ENCODE data around the gene INHBB. TPM values are rescaled to one million over a fixed set of nuclear protein-coding genes. Genes with fewer than 3 reads are reported as not detected.

INHBB gene
- polyA plus RNA-seq, 2 of the 4 experiments (the other 2 are of a cell fraction), result 7.2 to 25.3 TPM

GRCh38 chr2:120376679-120377640, 31.0 kb downstream of the INHBB start:
- Histone ChIP-seq H3K9me3 (no peaks in the 10 kb centered on the region), H3K4me3 (no peak overlapping the region), H3K4me1 (no peaks in the 10 kb centered on the region), H3K4me2 (no peak overlapping the region), H3K27ac (no peak overlapping the region)
- DNase-seq (ENCODE audit: low read depth in 1 of 2, low spot score in 1 of 2) (no peak), ATAC-seq (no peak), FAIRE-seq (no peak)
- POLR2A ChIA-PET, result no interaction called here
- CTCF ChIA-PET, result interaction anchor here (0.6 to 0.9 kb wide), 3 partner anchors 21 to 55 kb away, joined by 3 read pairs; no protein-coding TSS in a partner anchor
- TF ChIP-seq CBX8 (IDR thresholded peaks at IDR 0.05), result no peak
- no peak for TF ChIP-seq HMGXB4 (CRISPR knock-in tag; IDR thresholded peaks at IDR 0.05; ENCODE audit: borderline replicate concordance)
- TF ChIP-seq RNF2 (IDR thresholded peaks at IDR 0.05; ENCODE audit: borderline replicate concordance, low read depth), result no peak
- no peak for TF ChIP-seq GATA3 (IDR thresholded peaks at IDR 0.05; ENCODE audit: borderline replicate concordance)
- TF ChIP-seq EHF (CRISPR knock-in tag; IDR thresholded peaks at IDR 0.05), result no peak
- no peak for TF ChIP-seq MAZ (IDR thresholded peaks at IDR 0.05; ENCODE audit: borderline replicate concordance, low read depth, low read length)
- TF ChIP-seq ESRRA (IDR thresholded peaks at IDR 0.05; ENCODE audit: borderline replicate concordance, low read length), result no peak
- TF ChIP-seq KDM5A (IDR thresholded peaks at IDR 0.05), result no peak
- no peak for TF ChIP-seq ZSCAN20 (CRISPR knock-in tag; IDR thresholded peaks at IDR 0.05)
- TF ChIP-seq PBX3 (IDR thresholded peaks at IDR 0.05), result no peak
- TF ChIP-seq EHMT2 (IDR thresholded peaks at IDR 0.05; ENCODE audit: low read depth), result no peak
- TF ChIP-seq CHD2 (IDR thresholded peaks at IDR 0.05; ENCODE audit: low read length, partially characterized antibody), result no peak
- TF ChIP-seq NFE2L2 (conservative IDR thresholded peaks at IDR 0.05; ENCODE audit: low read length), result no peak
- no peak for TF ChIP-seq JUN (IDR thresholded peaks at IDR 0.05)
- TF ChIP-seq FOXS1 (CRISPR knock-in tag; IDR thresholded peaks at IDR 0.05), result no peak
- no peak for TF ChIP-seq RAD21 (conservative IDR thresholded peaks at IDR 0.05 in 1 of 2, IDR thresholded peaks at IDR 0.05 in 1 of 2)
- TF ChIP-seq HDAC2 (IDR thresholded peaks at IDR 0.05), result no peak
- WGBS (ENCODE audit: missing lambda C conversion rate), result 73% methylated on average over 17 of the region's 19 CpGs

- TF ChIP-seq CEBPB (IDR thresholded peaks at IDR 0.05) (no peak), SMC3 (IDR thresholded peaks at IDR 0.05) (no peak), PHF8 (IDR thresholded peaks at IDR 0.05; ENCODE audit: borderline replicate concordance, low read depth) (no peak), ZFP36 (IDR thresholded peaks at IDR 0.05; ENCODE audit: borderline replicate concordance, partially characterized antibody) (peak; percentile 69)
- Histone ChIP-seq H3K9me3 (no peaks in the 10 kb centered on the region), H3K4me3 (no peak overlapping the region), H3K4me2 (no peak overlapping the region), H3K4me1 (no peaks in the 10 kb centered on the region), H3K27ac (no peak overlapping the region)
- WGBS (ENCODE audit: missing lambda C conversion rate), result 65% methylated on average over 3 of the region's 3 CpGs
- FAIRE-seq (no peak), DNase-seq (ENCODE audit: low read depth in 1 of 2, low spot score in 1 of 2) (no peak), ATAC-seq (no peak)
- ChIA-PET CTCF (interaction anchor here (0.8 kb wide), 1 partner anchor 17 kb away, joined by 3 read pairs; no protein-coding TSS in a partner anchor), POLR2A (no interaction called here)
Observed at GRCh38 chr2:120378605-120379004, 32.7 kb downstream of the INHBB start.
